Hepatocyte (in vitro differentiated cells): ENCODE data around the gene LIPC.

Experiments used
- EZH2 ChIP-seq: fragments of 200-600 bp; sonication (generic); IDR thresholded peaks from 2 replicates; pipeline ENCODE4 v1.6.1; 2016; ENCODE audit warnings: antibody characterized with exemption, mild to moderate bottlenecking, borderline replicate concordance
- EZH2phosphoT487 ChIP-seq: fragments of 200-600 bp; sonication (generic); IDR thresholded peaks from one replicate; pipeline ENCODE4 v1.6.1; 2018; ENCODE audit warnings: antibody characterized with exemption, mild to moderate bottlenecking, low read depth, moderate library complexity; ENCODE audit not compliant: unreplicated experiment, severe bottlenecking
- TF ChIP-seq, protein P1 (sequence below): fragments of 200-600 bp; sonication (generic); IDR thresholded peaks from 2 replicates; pipeline ENCODE4 v1.5.1; 2016; ENCODE audit warnings: antibody characterized with exemption, mild to moderate bottlenecking; ENCODE audit not compliant: poor library complexity

DNA sequence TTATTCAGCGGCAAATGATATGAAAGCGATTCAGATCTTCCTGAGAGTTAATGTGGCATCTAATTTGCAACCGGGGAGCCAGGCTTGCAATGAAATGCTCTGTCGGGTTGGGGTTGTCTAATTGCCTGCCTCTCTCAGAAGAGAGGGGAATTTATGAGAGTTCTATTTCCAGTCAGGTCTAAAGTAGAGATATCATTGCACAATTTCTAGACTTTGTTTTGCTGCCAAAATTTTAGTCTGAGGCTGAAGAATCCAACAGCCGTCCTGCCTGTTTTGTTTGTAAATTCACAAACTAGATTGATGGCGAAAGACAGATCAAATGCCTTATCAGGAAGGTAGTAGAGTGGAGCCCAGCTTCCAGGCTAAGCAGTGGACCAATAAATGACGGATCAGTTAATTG lies 610 bp downstream of the LIPC start:
- TF ChIP-seq, protein P1, sequence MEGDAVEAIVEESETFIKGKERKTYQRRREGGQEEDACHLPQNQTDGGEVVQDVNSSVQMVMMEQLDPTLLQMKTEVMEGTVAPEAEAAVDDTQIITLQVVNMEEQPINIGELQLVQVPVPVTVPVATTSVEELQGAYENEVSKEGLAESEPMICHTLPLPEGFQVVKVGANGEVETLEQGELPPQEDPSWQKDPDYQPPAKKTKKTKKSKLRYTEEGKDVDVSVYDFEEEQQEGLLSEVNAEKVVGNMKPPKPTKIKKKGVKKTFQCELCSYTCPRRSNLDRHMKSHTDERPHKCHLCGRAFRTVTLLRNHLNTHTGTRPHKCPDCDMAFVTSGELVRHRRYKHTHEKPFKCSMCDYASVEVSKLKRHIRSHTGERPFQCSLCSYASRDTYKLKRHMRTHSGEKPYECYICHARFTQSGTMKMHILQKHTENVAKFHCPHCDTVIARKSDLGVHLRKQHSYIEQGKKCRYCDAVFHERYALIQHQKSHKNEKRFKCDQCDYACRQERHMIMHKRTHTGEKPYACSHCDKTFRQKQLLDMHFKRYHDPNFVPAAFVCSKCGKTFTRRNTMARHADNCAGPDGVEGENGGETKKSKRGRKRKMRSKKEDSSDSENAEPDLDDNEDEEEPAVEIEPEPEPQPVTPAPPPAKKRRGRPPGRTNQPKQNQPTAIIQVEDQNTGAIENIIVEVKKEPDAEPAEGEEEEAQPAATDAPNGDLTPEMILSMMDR, result no peak
- no peak for TF ChIP-seq EZH2
- TF ChIP-seq EZH2phosphoT487, result no peak
